Measurements from ENCODE around the gene TROAP. TPM values are rescaled to one million over a fixed set of nuclear protein-coding genes. Genes with fewer than 3 reads are reported as not detected.
"Not testable (repeated sequence)": the region's sequence is repeated elsewhere in the genome, so short reads cannot be mapped to it uniquely, and the experiment has no call there.

Gene TROAP
- total RNA-seq, 1 donor from 2014 or later, result 4.8 TPM

DNA sequence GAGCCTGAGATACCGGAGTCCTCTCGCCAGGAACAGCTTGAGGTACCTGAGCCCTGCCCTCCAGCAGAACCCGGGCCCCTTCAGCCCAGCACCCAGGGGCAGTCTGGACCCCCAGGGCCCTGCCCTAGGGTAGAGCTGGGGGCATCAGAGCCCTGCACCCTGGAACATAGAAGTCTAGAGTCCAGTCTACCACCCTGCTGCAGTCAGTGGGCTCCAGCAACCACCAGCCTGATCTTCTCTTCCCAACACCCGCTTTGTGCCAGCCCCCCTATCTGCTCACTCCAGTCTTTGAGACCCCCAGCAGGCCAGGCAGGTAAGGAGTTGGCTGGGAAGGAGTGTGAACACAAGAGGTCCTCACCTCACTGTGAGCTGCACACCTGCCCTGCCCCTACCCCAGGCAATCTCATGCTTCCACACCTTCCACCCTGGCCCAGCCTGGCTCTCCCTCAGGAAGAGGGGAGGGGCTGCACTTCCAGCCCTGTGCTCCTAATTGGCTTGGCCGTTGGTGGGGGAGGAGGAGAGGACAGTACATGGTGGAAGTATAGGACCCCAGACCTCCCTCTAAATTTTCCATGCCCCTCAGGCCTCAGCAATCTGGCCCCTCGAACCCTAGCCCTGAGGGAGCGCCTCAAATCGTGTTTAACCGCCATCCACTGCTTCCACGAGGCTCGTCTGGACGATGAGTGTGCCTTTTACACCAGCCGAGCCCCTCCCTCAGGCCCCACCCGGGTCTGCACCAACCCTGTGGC lies 7.8 kb downstream of the TROAP start:
- H3K36me3 ChIP-seq (ENCODE audit: control insufficient read depth, insufficient read depth, low read length), result no peaks in the 10 kb centered on the region
- H3K4me3 ChIP-seq (ENCODE audit: low read depth, low read length), result no peak overlapping the region
- TF ChIP-seq CTCF (IDR thresholded peaks at IDR 0.05; ENCODE audit: insufficient read depth, low read length, poor library complexity, severe bottlenecking), result no peak
- peaks cover 29% of the 10 kb centered on the region for H3K27me3 ChIP-seq (ENCODE audit: control insufficient read depth, insufficient read depth, low read length)
- DNase-seq (ENCODE audit: low read depth), result no peak

GRCh38 chr12:49331380-49332222 lies 8.5 kb downstream of the TROAP start:
- TF ChIP-seq CTCF (IDR thresholded peaks at IDR 0.05; ENCODE audit: insufficient read depth, low read length, poor library complexity, severe bottlenecking), result peak; percentile 86
- Histone ChIP-seq H3K27me3 (ENCODE audit: control insufficient read depth, insufficient read depth, low read length) (peaks cover 37% of the 10 kb centered on the region), H3K4me3 (ENCODE audit: low read depth, low read length) (no peak overlapping the region), H3K36me3 (ENCODE audit: control insufficient read depth, insufficient read depth, low read length) (no peaks in the 10 kb centered on the region)
- no peak for DNase-seq (ENCODE audit: low read depth)

DNA sequence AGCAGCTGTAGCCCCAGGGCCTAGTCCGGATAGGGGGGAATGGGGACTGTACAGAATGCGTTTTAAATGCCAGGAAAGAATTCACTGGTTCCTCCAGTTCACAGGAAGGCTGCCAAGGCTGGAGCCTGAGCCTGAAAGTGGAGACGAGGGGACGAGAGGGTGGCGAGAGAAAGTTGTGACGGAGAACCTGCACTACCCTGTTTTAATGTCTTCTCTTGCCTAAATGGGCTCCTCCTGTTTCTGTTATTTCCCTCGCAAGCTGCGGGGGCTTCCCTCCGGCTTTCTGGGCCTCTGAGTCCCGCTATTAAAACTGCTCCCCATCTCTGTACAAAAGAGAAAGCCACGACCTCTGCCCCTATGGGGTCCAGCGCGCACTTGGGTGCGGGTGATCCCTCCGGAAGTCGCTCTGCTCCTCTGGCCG lies 9.4 kb downstream of the TROAP start:
- no peak for TF ChIP-seq CTCF (IDR thresholded peaks at IDR 0.05; ENCODE audit: insufficient read depth, low read length, poor library complexity, severe bottlenecking)
- Histone ChIP-seq H3K4me3 (ENCODE audit: low read depth, low read length) (no peak overlapping the region), H3K27me3 (ENCODE audit: control insufficient read depth, insufficient read depth, low read length) (peaks cover 45% of the 10 kb centered on the region), H3K36me3 (ENCODE audit: control insufficient read depth, insufficient read depth, low read length) (no peaks in the 10 kb centered on the region)
- no peak for DNase-seq (ENCODE audit: low read depth)

DNA sequence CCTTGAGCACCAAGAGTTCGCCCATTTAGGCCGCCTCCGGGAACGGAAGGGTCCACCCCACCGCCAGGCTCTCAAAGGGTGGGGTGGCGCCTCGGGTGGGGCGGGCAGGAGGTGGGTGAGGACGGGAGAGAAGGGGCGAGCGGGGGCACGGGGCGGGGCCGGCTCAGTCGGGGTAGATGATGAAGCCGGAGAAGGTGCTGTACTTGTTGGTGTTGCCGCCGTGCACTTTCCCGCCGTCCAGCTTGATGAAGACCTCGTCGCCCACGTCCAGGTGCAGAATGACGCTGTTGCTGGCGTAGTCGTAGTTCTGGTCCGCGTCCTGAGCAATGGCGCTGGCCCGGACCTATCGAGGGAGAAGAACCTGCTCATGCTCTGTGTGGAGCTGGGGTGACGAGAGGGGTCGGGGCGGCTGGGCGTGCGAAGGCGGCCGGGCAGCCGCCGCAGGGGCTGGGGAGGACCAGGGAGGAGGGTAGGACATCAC lies 9.9 kb downstream of the TROAP start:
- no peak for TF ChIP-seq CTCF (IDR thresholded peaks at IDR 0.05; ENCODE audit: insufficient read depth, low read length, poor library complexity, severe bottlenecking)
- DNase-seq (ENCODE audit: low read depth), result no peak
- Histone ChIP-seq H3K27me3 (ENCODE audit: control insufficient read depth, insufficient read depth, low read length) (peaks cover 50% of the 10 kb centered on the region), H3K4me3 (ENCODE audit: low read depth, low read length) (no peak overlapping the region), H3K36me3 (ENCODE audit: control insufficient read depth, insufficient read depth, low read length) (no peaks in the 10 kb centered on the region)

GRCh38 chr12:49333778-49334177 lies 10.7 kb downstream of the TROAP start:
- not testable (repeated sequence) for H3K36me3 ChIP-seq (ENCODE audit: control insufficient read depth, insufficient read depth, low read length); DNase-seq (ENCODE audit: low read depth); H3K4me3 ChIP-seq (ENCODE audit: low read depth, low read length)
- H3K27me3 ChIP-seq (ENCODE audit: control insufficient read depth, insufficient read depth, low read length), result peaks cover 58% of the 10 kb centered on the region

GRCh38 chr12:49334226-49334625 lies 11.2 kb downstream of the TROAP start:
- Histone ChIP-seq H3K27me3 (ENCODE audit: control insufficient read depth, insufficient read depth, low read length) (peaks cover 63% of the 10 kb centered on the region), H3K4me3 (ENCODE audit: low read depth, low read length) (no peak overlapping the region), H3K36me3 (ENCODE audit: control insufficient read depth, insufficient read depth, low read length) (no peaks in the 10 kb centered on the region)
- TF ChIP-seq CTCF (IDR thresholded peaks at IDR 0.05; ENCODE audit: insufficient read depth, low read length, poor library complexity, severe bottlenecking), result no peak
- no peak for DNase-seq (ENCODE audit: low read depth)

Data from kidney epithelial cell (primary cell).